K562 (cell line): ENCODE data around the gene PIK3R1. TPM values are rescaled to one million over a fixed set of nuclear protein-coding genes. Genes with fewer than 3 reads are reported as not detected.

Source experiments
- ATAC-seq: fragments of 200-7000 bp; cut with Tn5 transposase; 3 replicates; pipeline ENCODE4 v1.9.1; 2020; ENCODE audit warnings: moderate library complexity
- BruUV-seq: library from RNA; stranded (reverse); fragments of 400-500 nt; replicated peaks from 2 replicates; lab custom pipeline; 2021; lab: Mats Ljungman, UMichigan
- CTCF ChIA-PET: fragments of 300-600 bp; formaldehyde crosslinking; extraction: SDS; loops from one replicate; lab custom pipeline; 2021; ENCODE audit warnings: low intra/inter-chr PET ratio; lab: Yijun Ruan, JAX
- POLR2A ChIA-PET: fragments of 300-600, 350-650 bp; sonication (Branson Sonifier 250); formaldehyde crosslinking; extraction: SDS; loops from one replicate; lab custom pipeline; 2021; ENCODE audit warnings: antibody characterized with exemption, inconsistent platforms; lab: Yijun Ruan, JAX
- DNase-seq, 4 experiments: peaks; one replicate each; pipeline versions ENCODE4 v3.0.0 to v3.0.0-alpha.2; 2011 to 2018; ENCODE audit warnings: low spot score in 3 of 4, mixed read lengths in 3 of 4; ENCODE audit errors: extremely low read depth in 1 of 4
- FAIRE-seq: peaks from 2 replicates; lab custom pipeline; 2011; peaks lifted over from hg19 to GRCh38; lab: Jason Lieb, UNC
- H2AFZ ChIP-seq: 2 replicates; pipeline ENCODE4 v1.6.0; 2011; ENCODE audit warnings: low read depth, low read length, control low read depth, inconsistent platforms
- H3K27ac ChIP-seq: fragments of 200-600 bp; 3 replicates; pipeline ENCODE4 v1.8.0; 2011; ENCODE audit warnings: low read depth, mild to moderate bottlenecking, control low read depth, inconsistent platforms, low read length, moderate library complexity, mixed read lengths; ENCODE audit errors: extremely low read depth
- H3K27me3 ChIP-seq, 2 experiments: fragments of 300-600 bp in 1 of 2; 2 replicates in 1 of 2; 3 replicates in 1 of 2; pipeline versions ENCODE4 v1.6.0 to v1.8.0; 2011; ENCODE audit warnings: inconsistent platforms in 2 of 2, low read length in 2 of 2, mild to moderate bottlenecking in 1 of 2, mixed read lengths in 1 of 2, moderate library complexity in 1 of 2; ENCODE audit not compliant: control insufficient read depth in 2 of 2, insufficient read depth in 2 of 2
- H3K36me3 ChIP-seq: fragments of 300-600 bp; 3 replicates; pipeline ENCODE4 v1.8.0; 2011; ENCODE audit warnings: mild to moderate bottlenecking, low read length, inconsistent platforms; ENCODE audit not compliant: control insufficient read depth, insufficient read depth
- H3K4me1 ChIP-seq, 2 experiments: fragments of 200-600 bp in 1 of 2; replicated peaks in 1 of 2; 2 replicates in 1 of 2; 3 replicates in 1 of 2; pipeline versions ENCODE4 v1.5.1 to v1.8.0; 2011; ENCODE audit warnings: inconsistent platforms in 2 of 2, low read length in 2 of 2, mild to moderate bottlenecking in 1 of 2, mixed read lengths in 1 of 2, moderate library complexity in 1 of 2; ENCODE audit not compliant: control insufficient read depth in 2 of 2, insufficient read depth in 2 of 2
- H3K4me2 ChIP-seq: 2 replicates; pipeline ENCODE4 v1.6.1; 2011; ENCODE audit warnings: low read length, control low read depth, inconsistent platforms, mixed read lengths; ENCODE audit not compliant: insufficient read depth
- H3K4me3 ChIP-seq: fragments of 200-600 bp; sonication (generic), shearing (Covaris generic); 2 replicates; pipeline ENCODE4 v1.5.1; 2016; ENCODE audit warnings: control low read depth, inconsistent platforms
- H3K79me2 ChIP-seq: fragments of 200-600 bp; 3 replicates; pipeline ENCODE4 v1.8.0; 2011; ENCODE audit warnings: low read length, inconsistent platforms; ENCODE audit not compliant: control insufficient read depth, insufficient read depth
- H3K9ac ChIP-seq, 2 experiments: 2 replicates each; pipeline versions ENCODE4 v1.6.0 to v1.6.1; 2011; ENCODE audit warnings: low read depth in 2 of 2, low read length in 2 of 2, control low read depth in 1 of 2, inconsistent platforms in 1 of 2, mild to moderate bottlenecking in 1 of 2, mixed read lengths in 1 of 2; ENCODE audit not compliant: insufficient read depth in 1 of 2
- H3K9me1 ChIP-seq: one replicate; pipeline ENCODE4 v1.6.0; 2011; ENCODE audit warnings: inconsistent platforms, mild to moderate bottlenecking, low read length, moderate library complexity; ENCODE audit not compliant: control insufficient read depth, insufficient read depth
- H3K9me3 ChIP-seq: replicated peaks from 2 replicates; pipeline ENCODE4 v1.5.1; 2011; ENCODE audit warnings: low read depth, low read length, inconsistent platforms; ENCODE audit not compliant: control insufficient read depth, insufficient read depth
- H4K20me1 ChIP-seq: replicated peaks from 2 replicates; pipeline ENCODE4 v1.6.1; 2011; ENCODE audit warnings: low read length, inconsistent platforms, mixed read lengths; ENCODE audit not compliant: control insufficient read depth, insufficient read depth
- BCOR ChIP-seq: fragments of 450-650 bp; IDR thresholded peaks from 2 replicates; pipeline ENCODE4 v1.6.1; 2016
- C11orf30 ChIP-seq: fragments of 450-650 bp; IDR thresholded peaks from 2 replicates; pipeline ENCODE4 v1.6.1; 2016; ENCODE audit warnings: low read depth, mild to moderate bottlenecking
- CTBP1 ChIP-seq: fragments of 450-650 bp; IDR thresholded peaks from 2 replicates; pipeline ENCODE4 v1.6.1; 2016; ENCODE audit warnings: borderline replicate concordance
- EP300 ChIP-seq: IDR thresholded peaks from 2 replicates; pipeline ENCODE4 v1.6.1; 2012; ENCODE audit warnings: low read length, improper control_type of control experiment
- FOXJ2 ChIP-seq: fragments of 200-800 bp; sonication (Bioruptor generic); IDR thresholded peaks from 2 replicates; pipeline ENCODE4 v1.6.1; 2016; ENCODE audit warnings: missing genetic modification characterization, missing compliant biosample characterization
- HDAC1 ChIP-seq, 2 experiments: fragments of 450-650 bp; IDR thresholded peaks; 2 replicates each; pipeline ENCODE4 v1.6.1; 2016 to 2017; ENCODE audit warnings: inconsistent platforms in 1 of 2, mild to moderate bottlenecking in 1 of 2, moderate library complexity in 1 of 2
- KDM1A ChIP-seq, 2 experiments: fragments of 450-650 bp; IDR thresholded peaks; 2 replicates each; pipeline ENCODE4 v1.6.1; 2016; ENCODE audit warnings: mild to moderate bottlenecking in 2 of 2
- MEF2A ChIP-seq: IDR thresholded peaks from 2 replicates; pipeline ENCODE4 v1.6.1; 2011; ENCODE audit warnings: low read depth, mild to moderate bottlenecking, low read length, moderate library complexity; ENCODE audit not compliant: control insufficient read depth
- NCOR1 ChIP-seq: fragments of 450-650 bp; IDR thresholded peaks from 2 replicates; pipeline ENCODE4 v1.6.1; 2016; ENCODE audit warnings: mild to moderate bottlenecking, moderate library complexity
- NR2C2 ChIP-seq, 2 experiments: fragments of 200-800 bp in 1 of 2; sonication (Bioruptor generic) in 1 of 2; sonication (generic) in 1 of 2; formaldehyde crosslinking in 1 of 2; IDR thresholded peaks; 2 replicates each; pipeline versions ENCODE4 v1.6.1 to v1.8.0; 2016 to 2022; ENCODE audit warnings: mild to moderate bottlenecking in 1 of 2, missing compliant biosample characterization in 1 of 2, missing genetic modification characterization in 1 of 2, missing genetic modification reagents in 1 of 2
- RFX1 ChIP-seq: fragments of 450-650 bp; IDR thresholded peaks from 2 replicates; pipeline ENCODE4 v1.6.1; 2016; ENCODE audit warnings: mild to moderate bottlenecking, moderate library complexity
- SMARCC2 ChIP-seq: fragments of 450-650 bp; IDR thresholded peaks from 2 replicates; pipeline ENCODE4 v1.6.1; 2017; ENCODE audit warnings: antibody characterized with exemption, moderate library complexity, mild to moderate bottlenecking, low read depth
- TARDBP ChIP-seq: fragments of 450-650 bp; IDR thresholded peaks from 2 replicates; pipeline ENCODE4 v1.6.1; 2016
- ZNF316 ChIP-seq: fragments of 450-650 bp; IDR thresholded peaks from 2 replicates; pipeline ENCODE4 v1.6.1; 2016
- WGBS: fragments of 100-300 bp; shearing (Covaris generic); methylation state at CpG from one replicate; pipeline ENCODE4 v1.1.6; 2016; ENCODE audit warnings: low coverage, mixed read lengths; ENCODE audit not compliant: insufficient coverage; ENCODE audit errors: missing lambda C conversion rate; 5-methylcytosine and 5-hydroxymethylcytosine counted together
- in situ Hi-C: fragments of 300-500 bp; cut with MboI; formaldehyde crosslinking; loops from 4 replicates; pipeline ENCODE4 v1.15.0; 2018; ENCODE audit warnings: inconsistent platforms, mixed read lengths
- intact Hi-C: fragments of 100-400 bp; cut with micrococcal nuclease; formaldehyde crosslinking; loops from 2 replicates; pipeline ENCODE4 v1.14.2; 2022
- polyA plus RNA-seq, 8 experiments: library from polyadenylated mRNA; depleted of rRNA in 4 of 8; stranded (reverse) in 5 of 8; unstranded in 3 of 8; fragments of >200 nt; fragmentation: Nextera tagmentation in 2 of 8; fragmentation: Illumina TruSeq in 1 of 8; extraction: Ambion mirVana in 2 of 8; extraction: Trizol in 1 of 8; gene quantifications; 2 replicates each; pipeline versions ENCODE4 v1.2.1 to v1.2.3, GENCODE V29; 2011 to 2014; ENCODE audit warnings: inconsistent platforms in 1 of 8, missing spikeins in 1 of 8
- total RNA-seq, 7 experiments: library from RNA; depleted of rRNA in 6 of 7; stranded (reverse); fragments of >200 nt in 6 of 7; fragmentation: Illumina TruSeq in 2 of 7; extraction: Trizol in 2 of 7; gene quantifications; 2 replicates each; pipeline versions ENCODE4 v1.2.1 to v1.2.3, GENCODE V29; 2011 to 2021; ENCODE audit warnings: low replicate concordance in 1 of 7

PIK3R1 gene
- total and polyA plus RNA-seq, 9 of the 15 experiments (the other 6 are each of a cell fraction or from before 2014, with no cell fraction given): 1.1 to 9.7 (median 4.8) TPM

DNA sequence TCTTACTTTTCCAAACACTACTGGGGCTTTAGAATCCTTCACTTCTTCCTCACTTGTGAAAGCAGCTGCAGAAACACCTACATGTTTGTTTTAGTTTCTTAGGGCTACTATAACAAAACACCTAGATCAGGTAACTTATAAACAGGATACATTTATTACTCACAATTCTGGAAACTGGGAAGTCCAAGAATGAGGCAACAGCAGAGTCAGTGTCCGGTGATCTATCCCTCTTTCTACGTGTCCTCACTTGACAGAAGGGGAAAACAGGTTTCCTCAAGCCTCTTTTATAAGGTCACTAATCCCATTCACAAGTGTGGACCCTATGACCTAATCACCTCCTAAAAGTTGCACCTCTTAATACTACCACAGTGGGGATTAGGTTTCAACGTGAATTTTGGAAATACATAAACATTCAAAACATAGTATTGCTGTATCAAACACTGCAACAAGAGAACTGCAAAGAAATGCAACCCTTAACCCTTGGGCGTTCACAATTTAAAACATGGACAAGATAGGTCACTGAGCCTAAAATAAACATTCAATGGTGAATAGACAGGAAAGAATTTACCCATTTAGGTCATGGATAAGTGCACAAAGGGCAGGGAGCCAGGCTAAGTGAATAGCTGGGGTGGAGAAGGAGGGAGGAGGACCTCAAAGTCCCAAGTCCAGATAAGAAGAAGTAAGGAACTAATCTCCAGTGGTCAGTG lies 104.3 kb downstream of the PIK3R1 start (continued):
- TF ChIP-seq NCOR1 (peak; percentile 56; the same call in 1 of the 2 replicates), MEF2A (peak; percentile 67; the same call in 1 of the 2 replicates), EP300 (peak; percentile 35; the same call in 1 of the 2 replicates)

DNA sequence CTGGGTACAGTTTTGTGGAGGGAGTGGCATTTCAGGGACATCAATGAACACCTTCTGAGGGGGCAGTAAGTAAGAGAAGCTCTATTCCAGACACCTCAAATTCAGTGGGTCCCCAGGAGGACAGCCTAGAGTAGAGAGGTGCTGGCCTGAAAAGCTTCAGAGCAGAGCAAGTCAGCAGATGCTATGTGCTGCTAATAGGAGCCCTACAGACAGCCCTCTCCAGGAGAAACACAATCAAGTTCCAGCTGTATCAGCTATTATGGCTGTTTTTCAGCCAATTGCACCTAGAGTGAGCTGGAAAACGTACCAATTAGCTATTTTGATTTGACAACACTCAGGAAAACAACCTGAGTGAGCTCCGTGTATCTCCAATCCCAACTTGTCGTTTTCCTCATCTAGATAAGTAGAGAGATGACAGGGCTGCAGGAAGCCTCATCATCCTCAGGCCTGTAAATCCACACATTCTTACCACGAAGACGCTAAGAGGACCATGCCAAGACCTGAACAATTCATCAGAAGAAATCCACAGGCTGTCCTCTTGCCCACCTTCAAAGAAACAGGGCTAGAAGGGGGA lies 104.9 kb downstream of the PIK3R1 start:
- intact Hi-C loops: no loop called here
- WGBS: 3% methylated on average over 5 of the region's 5 CpGs
- Histone ChIP-seq H3K4me1 (peaks cover 31 to 46% of the 10 kb centered on the region in 2 experiments; a peak in 4 of 5 replicates), H4K20me1 (no peaks in the 10 kb centered on the region), H3K9ac (no peak overlapping the region), H3K36me3 (no peaks in the 10 kb centered on the region), H3K4me2 (no peak overlapping the region), H3K9me1 (no peaks in the 10 kb centered on the region), H3K4me3 (no peak overlapping the region), H3K9me3 (no peaks in the 10 kb centered on the region), H3K27ac (no peak overlapping the region), H3K27me3 (no peaks in the 10 kb centered on the region), H2AFZ (no peak overlapping the region), H3K79me2 (no peaks in the 10 kb centered on the region)
- BruUV-seq: no TSS peak
- CTCF ChIA-PET: no interaction called here
- FAIRE-seq: no peak
- in situ Hi-C loops: no loop called here
- no peak for DNase-seq
- peak; percentile 65 for ATAC-seq
- POLR2A ChIA-PET: interaction anchor here (0.7 to 1.1 kb wide), 3 partner anchors 10 to 445 kb away, joined by 3 to 5 read pairs (median 3); no protein-coding TSS in a partner anchor
- 0 out of 2 replicates have a peak, but pooled peaks have one; percentile 16 for TF ChIP-seq FOXJ2
- 0 out of 4 replicates have a peak, but pooled peaks of 1 of the 2 experiments have one; percentile 1 for TF ChIP-seq HDAC1 (IDR thresholded peaks at IDR 0.05)
- TF ChIP-seq CTBP1: peak; percentile 14; the same call in 1 of the 2 replicates
- TF ChIP-seq BCOR: no peak
- TF ChIP-seq RFX1: no peak
- no peak for TF ChIP-seq TARDBP
- 0 out of 2 replicates have a peak, but pooled peaks have one; percentile 6 for TF ChIP-seq SMARCC2
- TF ChIP-seq NR2C2 (CRISPR knock-in tag; IDR thresholded peaks at IDR 0.05): no peak
- 0 out of 2 replicates have a peak, but pooled peaks have one; percentile 11 for TF ChIP-seq NR2C2 (tag; IDR thresholded peaks at IDR 0.05)
- TF ChIP-seq C11orf30: peak; percentile 34; the same call in 1 of the 2 replicates
- peak in 1 of 2 experiments; percentile 2; a peak in 1 of 4 replicates for TF ChIP-seq KDM1A (IDR thresholded peaks at IDR 0.05)
- TF ChIP-seq ZNF316: peak; percentile 35; the same call in 1 of the 2 replicates
